Right lobe of liver (tissue), 6 donors: ENCODE measurements around the gene GPSM3. TPM values are rescaled to one million over a fixed set of nuclear protein-coding genes. Genes with fewer than 3 reads are reported as not detected.

Source experiments
- ATAC-seq, 4 donors: fragments of 200-7000 bp; cut with Tn5 transposase; one replicate each; pipeline ENCODE4 v1.9.1; 2020; ENCODE audit warnings: mild to moderate bottlenecking in 4 of 4, moderate library complexity in 4 of 4
- DNase-seq, 3 donors: peaks; one replicate each; pipeline ENCODE4 v3.0.0-alpha.2; 2020
- H3K27ac ChIP-seq, 3 donors: fragments of 200-600 bp; one replicate each; pipeline ENCODE4 v1.8.0; 2022
- H3K27me3 ChIP-seq, 2 donors: fragments of 200-600 bp; one replicate each; pipeline ENCODE4 v1.8.0; 2022
- H3K36me3 ChIP-seq, 4 donors: fragments of 200-600 bp; sonication (generic) in 1 of 4; one replicate each; pipeline versions ENCODE4 v1.5.1 to v1.8.0; 2017 to 2022; ENCODE audit warnings: control low read depth in 1 of 4
- H3K4me1 ChIP-seq, 4 donors: fragments of 200-600 bp; sonication (generic) in 1 of 4; one replicate each; pipeline versions ENCODE4 v1.5.1 to v1.8.0; 2017 to 2022; ENCODE audit warnings: control low read depth in 1 of 4
- H3K4me3 ChIP-seq, 3 donors: fragments of 200-600 bp; one replicate each; pipeline ENCODE4 v1.8.0; 2022
- H3K9me3 ChIP-seq, 4 donors: fragments of 200-600 bp; sonication (generic) in 1 of 4; one replicate each; pipeline versions ENCODE4 v1.5.1 to v1.8.0; 2017 to 2022; ENCODE audit warnings: control low read depth in 1 of 4
- CTCF ChIP-seq, 4 donors: fragments of 200-600 bp in 3 of 4; fragments of 450-650 bp in 1 of 4; IDR thresholded peaks; one replicate each; pipeline versions ENCODE4 v1.5.1 to v1.8.0; 2016 to 2022; ENCODE audit warnings: antibody characterized with exemption in 4 of 4, mild to moderate bottlenecking in 2 of 4
- POLR2A ChIP-seq: fragments of 450-650 bp; IDR thresholded peaks from one replicate; pipeline ENCODE4 v1.6.1; 2017; ENCODE audit warnings: antibody characterized with exemption, mild to moderate bottlenecking
- WGBS: methylation state at CpG from one replicate; pipeline ENCODE4 v1.1.6; 2018; ENCODE audit warnings: low coverage, low lambda C conversion rate; ENCODE audit not compliant: insufficient coverage; ENCODE audit errors: missing lambda C conversion rate; 5-methylcytosine and 5-hydroxymethylcytosine counted together
- intact Hi-C, 2 donors: fragments of 100-400 bp; cut with DNase I; formaldehyde crosslinking; loops; one replicate each; pipeline versions ENCODE4 v1.11.2 to v1.14.1; 2022
- total RNA-seq, 6 experiments: library from RNA; depleted of rRNA in 2 of 6; stranded (reverse); fragments of >200 nt in 2 of 6; fragmentation: NEBNext Ultra II Directional in 3 of 6; extraction: Animal tissue kit (Norgen Biotek cat#: 25700) in 3 of 6; gene quantifications; one replicate each; pipeline versions ENCODE4 v1.1.0 to v1.2.4, GENCODE V29; 2016 to 2023
- donor health status: DM: no; HTN: yes; CAD: no.
- donor health status: DM: no; HTN: no; CAD: no.
- donor health status: DM: no; HTN: no; CAD: no.
- donor health status: DM: no; HTN: yes; CAD: no.
- donor health status: DM: no; HTN: yes; CAD: no.

The GPSM3 gene
- total RNA-seq, 6 experiments from 2014 or later: 3.7 to 9.2 (median 5.7) TPM

DNA sequence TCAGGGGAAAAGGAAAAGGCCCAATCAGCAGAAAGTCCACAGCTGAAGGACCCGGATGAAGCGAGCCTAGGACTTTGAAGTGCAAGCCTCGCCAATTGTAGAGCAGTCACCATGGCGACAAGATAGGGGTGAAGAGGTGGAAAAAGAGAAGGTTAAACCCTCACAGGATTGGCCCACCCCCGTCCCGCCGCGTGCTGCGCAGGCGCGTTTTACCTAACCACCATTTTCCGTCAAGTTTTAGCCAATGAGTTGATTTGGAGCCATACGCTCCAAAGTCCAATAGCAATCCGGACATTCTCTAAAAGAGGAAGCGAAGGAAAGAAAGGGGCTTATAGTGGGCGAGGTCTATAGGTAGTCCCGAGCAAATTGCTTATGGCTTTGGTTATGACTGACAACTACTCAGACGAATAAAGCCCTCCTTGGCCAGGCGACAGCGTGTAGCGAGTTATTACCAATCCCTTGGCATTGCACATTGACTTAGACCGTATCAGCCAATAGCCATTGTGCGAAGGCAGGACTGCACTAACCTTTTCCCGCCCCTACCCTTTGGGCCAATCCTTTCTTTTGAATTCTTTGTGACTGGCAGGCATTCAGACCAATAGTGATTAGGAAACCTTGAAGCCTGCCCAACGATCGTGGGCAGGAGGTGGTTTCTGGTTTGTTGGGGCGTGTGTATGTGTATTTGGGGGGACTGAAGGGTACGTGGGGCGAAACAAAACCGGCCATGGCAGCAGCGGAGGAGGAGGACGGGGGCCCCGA is 14.5 kb downstream of the GPSM3 start, which contains the start of gene RNF5:
Gene RNF5, plus strand, starts transcription at position 618 of the 759 bp plus-strand sequence. Its CDS starts 107 bp downstream, at position 725.
- DNase-seq (peak; percentile 93 to 97 (median 95)), ATAC-seq (peak; percentile 71 to 87 (median 82))
- intact Hi-C loops: no loop called here
- WGBS: under 1% methylated on average over 32 of the region's 33 CpGs
- Histone ChIP-seq H3K27me3 (no peaks in the 10 kb centered on the region), H3K9me3 (no peaks in the 10 kb centered on the region), H3K36me3 (peaks cover 0 to 3% (median 0%) of the 10 kb centered on the region in 4 donors), H3K4me3 (peak within 1 kb of the TSS; percentile 54 to 87 (median 85)), H3K27ac (peak within 1 kb of the TSS; percentile 73 to 97 (median 82)), H3K4me1 (peaks cover 0 to 32% (median 9%) of the 10 kb centered on the region in 4 donors)
- TF ChIP-seq CTCF (IDR thresholded peaks at IDR 0.05): no peak
- TF ChIP-seq POLR2A: peak; percentile 31

GRCh38 chr6:32177183-32177787 is 15.2 kb downstream of the GPSM3 start:
- intact Hi-C loops: no loop called here
- H3K9me3 ChIP-seq: no peaks in the 10 kb centered on the region
- WGBS: 0% methylated on average over 19 of the region's 20 CpGs
- no peaks in the 10 kb centered on the region for H3K27me3 ChIP-seq
- DNase-seq: no peak
- H3K36me3 ChIP-seq: peaks cover 0 to 3% (median 0%) of the 10 kb centered on the region in 4 donors
- H3K4me1 ChIP-seq: peaks cover 0 to 32% (median 9%) of the 10 kb centered on the region in 4 donors
- peak in 2 of 4 donors; percentile 1 to 3 for ATAC-seq
- TF ChIP-seq POLR2A (peak; percentile 35), CTCF (IDR thresholded peaks at IDR 0.05) (no peak)
- peak overlapping the region; percentile 19 to 87 (median 85) for H3K4me3 ChIP-seq
- peak overlapping the region; percentile 73 to 97 (median 82) for H3K27ac ChIP-seq

DNA sequence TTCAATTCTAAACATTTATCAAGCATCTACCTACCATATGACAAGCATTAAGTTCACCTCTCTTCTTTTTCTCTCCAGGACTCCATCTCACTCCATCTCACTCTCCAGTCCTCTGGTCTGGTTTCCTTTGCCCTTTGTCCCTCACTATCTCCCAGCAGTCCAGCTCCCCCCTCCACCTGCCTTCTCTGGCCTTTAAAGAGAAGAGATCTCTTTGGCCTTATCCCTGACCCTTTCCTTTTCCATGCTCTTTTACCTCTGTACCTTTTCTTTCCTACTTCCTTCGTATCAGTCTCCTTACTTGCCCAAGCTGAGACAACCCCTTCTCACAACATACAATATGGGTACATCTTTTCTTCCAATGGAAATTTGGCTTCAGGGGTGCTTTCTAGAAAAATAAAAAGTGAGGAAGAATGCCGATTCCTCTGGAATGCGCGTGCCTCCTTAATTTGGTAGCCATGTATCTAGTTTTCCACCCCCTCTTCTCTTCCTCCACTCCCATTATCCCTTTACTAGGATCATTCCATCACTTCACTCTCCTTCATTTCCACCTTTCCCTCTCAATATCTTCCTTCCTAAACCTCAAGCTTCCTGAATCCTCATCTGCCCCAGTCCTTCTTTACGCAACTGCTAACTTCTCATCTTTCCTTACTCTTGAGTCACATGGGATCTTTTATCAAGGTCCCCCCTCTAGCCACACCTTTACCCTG is 15.8 kb downstream of the GPSM3 start:
- no peak for DNase-seq
- peak overlapping the region; percentile 85 to 89 (median 87) for H3K4me3 ChIP-seq
- 23% methylated on average over 5 of the region's 5 CpGs for WGBS
- no peaks in the 10 kb centered on the region for H3K27me3 ChIP-seq
- peaks cover 0 to 3% (median 0%) of the 10 kb centered on the region in 4 donors for H3K36me3 ChIP-seq
- TF ChIP-seq POLR2A: no peak
- no peak for TF ChIP-seq CTCF (IDR thresholded peaks at IDR 0.05)
- H3K4me1 ChIP-seq: peaks cover 0 to 32% (median 9%) of the 10 kb centered on the region in 4 donors
- H3K27ac ChIP-seq: peak overlapping the region; percentile 73 to 97 (median 82)
- no peaks in the 10 kb centered on the region for H3K9me3 ChIP-seq
- ATAC-seq: no peak
- intact Hi-C loops: no loop called here

DNA sequence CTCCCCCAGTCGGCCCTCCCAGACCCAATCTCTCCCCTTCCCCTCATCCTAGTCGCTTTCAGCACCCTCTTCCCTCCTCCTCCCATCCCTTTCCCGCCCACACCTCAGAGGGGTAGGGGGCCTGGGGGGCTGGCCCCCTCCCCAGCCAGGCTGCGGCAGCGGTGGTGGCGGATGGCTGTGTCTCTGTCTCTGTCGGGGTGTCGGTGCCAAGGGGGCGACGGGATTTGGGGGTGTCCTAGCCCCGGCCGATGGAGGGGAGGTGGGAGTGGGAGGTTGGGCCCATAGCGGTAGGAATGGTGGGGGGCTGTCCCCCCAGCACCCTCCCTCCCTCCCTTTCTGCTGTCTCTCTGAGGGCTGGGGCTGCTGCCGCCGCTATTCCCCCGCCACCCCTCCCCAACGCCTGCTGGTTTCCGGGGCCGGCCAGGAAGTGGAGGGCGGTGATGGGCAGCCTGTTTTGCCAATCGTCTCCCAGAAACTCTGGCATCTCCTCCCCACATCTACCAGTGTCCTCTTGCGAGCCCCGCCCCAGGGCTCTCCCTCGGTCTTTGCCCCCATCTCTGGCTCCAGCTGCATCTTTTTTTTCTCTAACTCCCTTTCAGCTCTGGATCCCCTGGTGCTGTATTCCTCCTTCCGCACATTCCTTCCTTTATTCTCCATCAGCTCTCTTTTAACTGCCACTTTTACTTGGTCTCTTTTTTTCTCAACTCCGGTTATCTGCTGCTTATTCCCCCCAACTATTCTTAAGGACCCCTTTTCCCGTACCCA is 16.6 kb downstream of the GPSM3 start, which contains the start of gene AGPAT1:
Gene AGPAT1, minus strand, starts transcription at position 374 of the 765 bp plus-strand sequence. CDS start 4,588 bp downstream, outside the sequence.
- Histone ChIP-seq H3K9me3 (no peaks in the 10 kb centered on the region), H3K36me3 (peaks cover 0 to 3% (median 0%) of the 10 kb centered on the region in 4 donors), H3K4me3 (peak within 1 kb of the TSS; percentile 85 to 89 (median 87)), H3K4me1 (peaks cover 0 to 32% (median 9%) of the 10 kb centered on the region in 4 donors), H3K27ac (peak within 1 kb of the TSS; percentile 73 to 97 (median 82)), H3K27me3 (no peaks in the 10 kb centered on the region)
- peak; percentile 97 to 99 (median 99) for DNase-seq
- intact Hi-C loops: no loop called here
- peak; percentile 72 to 80 (median 74) for ATAC-seq
- 2% methylated on average over 24 of the region's 27 CpGs for WGBS
- TF ChIP-seq CTCF (IDR thresholded peaks at IDR 0.05) (no peak), POLR2A (peak; percentile 59)
